CD4-positive, alpha-beta memory T cell (primary cell): ENCODE measurements around the gene CPNE2. TPM values are rescaled to one million over a fixed set of nuclear protein-coding genes. Genes with fewer than 3 reads are reported as not detected.
"Not testable (repeated sequence)": the region's sequence is repeated elsewhere in the genome, so short reads cannot be mapped to it uniquely, and the experiment has no call there.

ENCODE experiments used
- CTCF ChIA-PET: fragments of 350-600 bp; sonication (Branson Sonifier 250); formaldehyde crosslinking; loops from one replicate; lab custom pipeline; 2021; ENCODE audit warnings: inconsistent platforms; ENCODE audit not compliant: partially characterized antibody; lab: Charles Lee
- POLR2A ChIA-PET: fragments of 350-600 bp; sonication (Branson Sonifier 250); formaldehyde crosslinking; loops from one replicate; lab custom pipeline; 2021; ENCODE audit not compliant: partially characterized antibody; lab: Charles Lee
- DNase-seq, 5 donors: peaks; one replicate each; pipeline versions ENCODE4 v3.0.0 to v3.0.0-alpha.2; 2020 to 2022; ENCODE audit warnings: mixed read lengths in 1 of 5
- H3K27ac ChIP-seq: one replicate; pipeline ENCODE4 v1.7.0; 2013; ENCODE audit warnings: low read depth, low read length
- H3K27me3 ChIP-seq: 2 replicates; pipeline ENCODE4 v1.7.0; 2013; ENCODE audit warnings: mild to moderate bottlenecking, low read length, moderate library complexity; ENCODE audit not compliant: insufficient read depth
- H3K36me3 ChIP-seq: 2 replicates; pipeline ENCODE4 v1.7.0; 2013; ENCODE audit warnings: mild to moderate bottlenecking, low read length, moderate library complexity; ENCODE audit not compliant: insufficient read depth
- H3K4me1 ChIP-seq: 2 replicates; pipeline ENCODE4 v1.7.0; 2013; ENCODE audit warnings: mild to moderate bottlenecking, low read length, moderate library complexity; ENCODE audit not compliant: insufficient read depth
- H3K4me3 ChIP-seq, 2 donors: one replicate each; pipeline ENCODE4 v1.7.0; 2013; ENCODE audit warnings: low read length in 2 of 2, mild to moderate bottlenecking in 1 of 2
- H3K9me3 ChIP-seq, 2 donors: one replicate each; pipeline ENCODE4 v1.7.0; 2013; ENCODE audit warnings: low read length in 2 of 2, control low read depth in 1 of 2; ENCODE audit not compliant: control insufficient read depth in 1 of 2
- H3K27ac Mint-ChIP-seq, 7 donors: one replicate each; pipeline ENCODE4 v1.8.0; 2020 to 2021; ENCODE audit warnings: mixed read lengths in 7 of 7, mild to moderate bottlenecking in 6 of 7, inconsistent platforms in 3 of 7, moderate library complexity in 3 of 7
- H3K27me3 Mint-ChIP-seq, 2 donors: one replicate each; pipeline ENCODE4 v1.8.0; 2020 to 2021; ENCODE audit warnings: mixed read lengths in 2 of 2
- H3K36me3 Mint-ChIP-seq, 2 donors: one replicate each; pipeline ENCODE4 v1.8.0; 2020 to 2021; ENCODE audit warnings: mixed read lengths in 2 of 2, inconsistent platforms in 1 of 2, mild to moderate bottlenecking in 1 of 2
- H3K4me1 Mint-ChIP-seq, 4 donors: one replicate each; pipeline ENCODE4 v1.8.0; 2020 to 2021; ENCODE audit warnings: mixed read lengths in 4 of 4, mild to moderate bottlenecking in 1 of 4
- H3K4me3 Mint-ChIP-seq, 8 donors: one replicate each; pipeline ENCODE4 v1.8.0; 2020 to 2021; ENCODE audit warnings: mixed read lengths in 8 of 8, mild to moderate bottlenecking in 7 of 8, moderate library complexity in 6 of 8, inconsistent platforms in 3 of 8
- H3K9me3 Mint-ChIP-seq, 8 donors: one replicate each; pipeline ENCODE4 v1.8.0; 2020 to 2021; ENCODE audit warnings: mixed read lengths in 8 of 8, mild to moderate bottlenecking in 5 of 8, inconsistent platforms in 3 of 8, moderate library complexity in 1 of 8
- intact Hi-C: fragments of 100-400 bp; cut with micrococcal nuclease; formaldehyde crosslinking; loops from one replicate; pipeline ENCODE4 v1.15.1; 2023
- polyA plus RNA-seq, 2 donors: library from polyadenylated mRNA; unstranded; fragments of 300-500 nt; fragmentation: Illumina TruSeq; gene quantifications; one replicate each; pipeline ENCODE4 v1.2.3, GENCODE V29; 2021
- total RNA-seq, 2 experiments: library from RNA; stranded (reverse); gene quantifications; one replicate each; pipeline ENCODE4 v1.2.3, GENCODE V29; 2021

The CPNE2 gene
- total and polyA plus RNA-seq, 4 experiments from 2014 or later = 3.8 to 6.8 (median 5.4) TPM

- no peaks in the 10 kb centered on the region for H3K27me3 ChIP-seq
- intact Hi-C loops = no loop called here
- peaks cover 2 to 19% (median 10%) of the 10 kb centered on the region in 4 donors for H3K4me1 Mint-ChIP-seq
- no peaks in the 10 kb centered on the region for H3K36me3 Mint-ChIP-seq
- ChIA-PET POLR2A (no interaction called here), CTCF (interaction anchor here (1.2 to 5.3 kb wide), 3 partner anchors 11 to 42 kb away, joined by 3 to 44 read pairs (median 39); no protein-coding TSS in a partner anchor)
- H3K27ac ChIP-seq = no peak overlapping the region
- H3K4me1 ChIP-seq = peaks cover 14% of the 10 kb centered on the region
- no peaks in the 10 kb centered on the region for H3K9me3 ChIP-seq
- H3K27me3 Mint-ChIP-seq = peaks cover 0 to 5% of the 10 kb centered on the region in 2 donors
- H3K36me3 ChIP-seq = no peaks in the 10 kb centered on the region
- no peak overlapping the region for H3K27ac Mint-ChIP-seq
- H3K4me3 ChIP-seq = no peak overlapping the region
- peak overlapping the region in 4 of 8 donors; percentile 20 to 58 (median 38) for H3K4me3 Mint-ChIP-seq
- H3K9me3 Mint-ChIP-seq = peaks cover 0 to 4% (median 0%) of the 10 kb centered on the region in 8 donors
- DNase-seq = no peak
Observed at GRCh38 chr16:57094911-57095310, 2.5 kb downstream of the CPNE2 start.

- no peak overlapping the region for H3K27ac ChIP-seq
- peaks cover 0 to 5% of the 10 kb centered on the region in 2 donors for H3K27me3 Mint-ChIP-seq
- ChIA-PET CTCF (interaction anchor here (0.9 to 5.3 kb wide), 5 partner anchors 12 to 82 kb away, joined by 3 to 44 read pairs (median 3); no protein-coding TSS in a partner anchor), POLR2A (interaction anchor here (1.3 kb wide), 1 partner anchor 8 kb away, joined by 3 read pairs; no protein-coding TSS in a partner anchor)
- H3K27ac Mint-ChIP-seq = no peak overlapping the region
- no peaks in the 10 kb centered on the region for H3K9me3 Mint-ChIP-seq
- H3K4me3 ChIP-seq = no peak overlapping the region
- H3K36me3 Mint-ChIP-seq = no peaks in the 10 kb centered on the region
- no peaks in the 10 kb centered on the region for H3K27me3 ChIP-seq
- no peaks in the 10 kb centered on the region for H3K9me3 ChIP-seq
- intact Hi-C loops = no loop called here
- H3K36me3 ChIP-seq = no peaks in the 10 kb centered on the region
- no peak for DNase-seq
- peaks cover 14% of the 10 kb centered on the region for H3K4me1 ChIP-seq
- no peak overlapping the region for H3K4me3 Mint-ChIP-seq
- peaks cover 7 to 24% (median 12%) of the 10 kb centered on the region in 4 donors for H3K4me1 Mint-ChIP-seq
Observed at GRCh38 chr16:57096192-57096591, 3.8 kb downstream of the CPNE2 start.

- H3K4me3 Mint-ChIP-seq = no peak overlapping the region
- H3K36me3 ChIP-seq = no peaks in the 10 kb centered on the region
- H3K9me3 Mint-ChIP-seq = no peaks in the 10 kb centered on the region
- DNase-seq = no peak
- peaks cover 0 to 5% of the 10 kb centered on the region in 2 donors for H3K27me3 Mint-ChIP-seq
- peak overlapping the region in 1 of 7 donors; percentile 26 for H3K27ac Mint-ChIP-seq
- H3K36me3 Mint-ChIP-seq = no peaks in the 10 kb centered on the region
- no peak overlapping the region for H3K27ac ChIP-seq
- intact Hi-C loops = no loop called here
- ChIA-PET POLR2A (interaction anchor here (1.3 kb wide), 1 partner anchor 30 kb away, joined by 3 read pairs; no protein-coding TSS in a partner anchor), CTCF (interaction anchor here (0.8 to 2.4 kb wide), 4 partner anchors 11 to 81 kb away, joined by 3 to 13 read pairs (median 4); no protein-coding TSS in a partner anchor)
- peaks cover 10% of the 10 kb centered on the region for H3K4me1 ChIP-seq
- peaks cover 7 to 22% (median 11%) of the 10 kb centered on the region in 4 donors for H3K4me1 Mint-ChIP-seq
- no peaks in the 10 kb centered on the region for H3K9me3 ChIP-seq
- H3K27me3 ChIP-seq = no peaks in the 10 kb centered on the region
- H3K4me3 ChIP-seq = no peak overlapping the region
Observed at GRCh38 chr16:57096793-57097192, 4.4 kb downstream of the CPNE2 start.

GRCh38 chr16:57098188-57098841 lies 5.9 kb downstream of the CPNE2 start:
- Mint-ChIP-seq H3K36me3 (no peaks in the 10 kb centered on the region), H3K27me3 (peaks cover 0 to 5% of the 10 kb centered on the region in 2 donors), H3K9me3 (no peaks in the 10 kb centered on the region), H3K4me1 (peaks cover 7 to 20% (median 11%) of the 10 kb centered on the region in 4 donors), H3K4me3 (no peak overlapping the region), H3K27ac (peak overlapping the region in 1 of 7 donors; percentile 76)
- Histone ChIP-seq H3K4me3 (no peak overlapping the region), H3K9me3 (no peaks in the 10 kb centered on the region), H3K4me1 (peaks cover 5% of the 10 kb centered on the region), H3K27ac (no peak overlapping the region), H3K36me3 (no peaks in the 10 kb centered on the region), H3K27me3 (no peaks in the 10 kb centered on the region)
- intact Hi-C loops = no loop called here
- CTCF ChIA-PET = interaction anchor here (2.4 kb wide), 1 partner anchor 14 kb away, joined by 13 read pairs; no protein-coding TSS in a partner anchor
- DNase-seq = no peak
- POLR2A ChIA-PET = no interaction called here

GRCh38 chr16:57099965-57100364 lies 7.6 kb downstream of the CPNE2 start:
- H3K27me3 ChIP-seq, intact Hi-C loops, POLR2A ChIA-PET, H3K4me3 ChIP-seq, H3K9me3 ChIP-seq, H3K27ac ChIP-seq, H3K27me3 Mint-ChIP-seq, H3K36me3 ChIP-seq, H3K4me3 Mint-ChIP-seq, H3K4me1 ChIP-seq, H3K36me3 Mint-ChIP-seq, CTCF ChIA-PET, H3K9me3 Mint-ChIP-seq, DNase-seq: not testable (repeated sequence)
- Mint-ChIP-seq H3K27ac (peak overlapping the region in 2 of 7 donors; percentile 20 to 66), H3K4me1 (peaks cover 11 to 22% (median 13%) of the 10 kb centered on the region in 4 donors)

- Histone ChIP-seq H3K9me3 (no peaks in the 10 kb centered on the region), H3K4me3 (no peak overlapping the region), H3K36me3 (no peaks in the 10 kb centered on the region), H3K4me1 (peaks cover 11% of the 10 kb centered on the region), H3K27me3 (no peaks in the 10 kb centered on the region), H3K27ac (no peak overlapping the region)
- ChIA-PET POLR2A (no interaction called here), CTCF (interaction anchor here (4.4 kb wide), 1 partner anchor 7 kb away, joined by 18 read pairs; the partner anchor contains the start of gene CPNE2)
- no peaks in the 10 kb centered on the region for H3K9me3 Mint-ChIP-seq
- peak overlapping the region in 2 of 7 donors; percentile 10 to 20 for H3K27ac Mint-ChIP-seq
- intact Hi-C loops = no loop called here
- no peak overlapping the region for H3K4me3 Mint-ChIP-seq
- no peaks in the 10 kb centered on the region for H3K36me3 Mint-ChIP-seq
- peaks cover 0 to 3% of the 10 kb centered on the region in 2 donors for H3K27me3 Mint-ChIP-seq
- H3K4me1 Mint-ChIP-seq = peaks cover 13 to 25% (median 14%) of the 10 kb centered on the region in 4 donors
- no peak for DNase-seq
Observed at GRCh38 chr16:57100445-57100844, 8.1 kb downstream of the CPNE2 start.
